GM12878 (cell line): Measurements from ENCODE around the gene STK11. TPM values are rescaled to one million over a fixed set of nuclear protein-coding genes. Genes with fewer than 3 reads are reported as not detected.

Experiments used
- ATAC-seq: fragments of 200-7000 bp; cut with Tn5 transposase; 3 replicates; pipeline ENCODE4 v1.9.1; 2020; ENCODE audit warnings: mild to moderate bottlenecking, moderate library complexity
- BruUV-seq: library from RNA; stranded (reverse); fragments of 400-500 nt; replicated peaks from 2 replicates; lab custom pipeline; 2021; lab: Mats Ljungman, UMichigan
- CTCF ChIA-PET: fragments of 300-600 bp; sonication (Branson Sonifier 250); formaldehyde crosslinking; extraction: SDS; loops from one replicate; lab custom pipeline; 2021; ENCODE audit warnings: inconsistent platforms; lab: Yijun Ruan, JAX
- POLR2A ChIA-PET: fragments of 350-600 bp; formaldehyde crosslinking; extraction: SDS; loops from one replicate; lab custom pipeline; 2021; ENCODE audit warnings: inconsistent platforms; lab: Charles Lee
- RAD21 ChIA-PET: fragments of 300-600 bp; sonication (Branson Sonifier 250); formaldehyde crosslinking; loops from one replicate; lab custom pipeline; 2023; ENCODE audit warnings: antibody characterized with exemption; ENCODE audit not compliant: unreplicated experiment; lab: Charles Lee
- SMC1A ChIA-PET: fragments of 300-600 bp; sonication (Branson Sonifier 250); formaldehyde crosslinking; loops from one replicate; lab custom pipeline; 2023; ENCODE audit not compliant: unreplicated experiment, uncharacterized antibody; lab: Charles Lee
- DNase-seq: peaks from one replicate; pipeline ENCODE4 v3.0.0-alpha.2; 2011; ENCODE audit warnings: low read depth, low spot score
- FAIRE-seq: peaks from 3 replicates; lab custom pipeline; 2011; peaks lifted over from hg19 to GRCh38; lab: Jason Lieb, UNC
- H2AFZ ChIP-seq: 2 replicates; pipeline ENCODE4 v1.6.0; 2011; ENCODE audit warnings: low read depth, low read length, control low read depth; ENCODE audit not compliant: control insufficient read depth
- H3K27ac ChIP-seq: 2 replicates; pipeline ENCODE4 v1.5.1; 2011; ENCODE audit warnings: control low read depth; ENCODE audit not compliant: control insufficient read depth, insufficient read depth
- H3K27me3 ChIP-seq, 2 experiments: replicated peaks in 1 of 2; 2 replicates each; pipeline versions ENCODE4 v1.6.0 to v1.6.1; 2011; ENCODE audit warnings: low read length in 1 of 2; ENCODE audit not compliant: control insufficient read depth in 2 of 2, insufficient read depth in 2 of 2
- H3K36me3 ChIP-seq, 2 experiments: 2 replicates each; pipeline ENCODE4 v1.5.1; 2011; ENCODE audit warnings: low read length in 1 of 2; ENCODE audit not compliant: control insufficient read depth in 2 of 2, insufficient read depth in 2 of 2
- H3K4me1 ChIP-seq: 2 replicates; pipeline ENCODE4 v1.6.1; 2011; ENCODE audit warnings: mild to moderate bottlenecking, low read length, moderate library complexity, mixed read lengths; ENCODE audit not compliant: control insufficient read depth, insufficient read depth
- H3K4me2 ChIP-seq: 2 replicates; pipeline ENCODE4 v1.6.0; 2011; ENCODE audit warnings: control low read depth; ENCODE audit not compliant: control insufficient read depth, insufficient read depth
- H3K4me3 ChIP-seq: fragments of 200-600 bp; sonication (generic); 2 replicates; pipeline ENCODE4 v1.5.1; 2016
- H3K79me2 ChIP-seq: 2 replicates; pipeline ENCODE4 v1.6.0; 2011; ENCODE audit warnings: low read length; ENCODE audit not compliant: control insufficient read depth, insufficient read depth
- H3K9ac ChIP-seq: 2 replicates; pipeline ENCODE4 v1.8.0; 2011; ENCODE audit warnings: low read length, control low read depth, mixed read lengths; ENCODE audit not compliant: control insufficient read depth, insufficient read depth
- H3K9me3 ChIP-seq: replicated peaks from 3 replicates; pipeline ENCODE4 v1.5.1; 2011; ENCODE audit warnings: mild to moderate bottlenecking, low read length; ENCODE audit not compliant: control insufficient read depth, insufficient read depth
- H4K20me1 ChIP-seq: 2 replicates; pipeline ENCODE4 v1.6.0; 2011; ENCODE audit not compliant: control insufficient read depth, insufficient read depth
- BCL11A ChIP-seq: IDR thresholded peaks from 2 replicates; pipeline ENCODE4 v1.6.1; 2011; ENCODE audit warnings: low read depth, low read length
- BCLAF1 ChIP-seq: fragments of 450-650 bp; IDR thresholded peaks from 2 replicates; pipeline ENCODE4 v1.6.1; 2017; ENCODE audit warnings: antibody characterized with exemption, mild to moderate bottlenecking, moderate library complexity
- BMI1 ChIP-seq: fragments of 450-650 bp; IDR thresholded peaks from 2 replicates; pipeline ENCODE4 v1.6.1; 2016; ENCODE audit warnings: mild to moderate bottlenecking, moderate library complexity, borderline replicate concordance
- BRCA1 ChIP-seq: IDR thresholded peaks from 2 replicates; pipeline ENCODE4 v1.6.1; 2011; ENCODE audit warnings: low read depth, low read length, improper control_type of control experiment
- NR2F1 ChIP-seq: fragments of 450-650 bp; conservative IDR thresholded peaks from 2 replicates; pipeline ENCODE4 v1.6.1; 2017; ENCODE audit warnings: mild to moderate bottlenecking
- PAX5 ChIP-seq: IDR thresholded peaks from 2 replicates; pipeline ENCODE4 v1.6.1; 2011; ENCODE audit warnings: low read depth, low read length, borderline replicate concordance
- PRDM15 ChIP-seq: fragments of 450-650 bp; formaldehyde crosslinking; IDR thresholded peaks from 2 replicates; pipeline ENCODE4 v1.4.0; 2020; ENCODE audit warnings: mild to moderate bottlenecking, moderate library complexity
- RELA ChIP-seq: fragments of 450-650 bp; IDR thresholded peaks from 2 replicates; pipeline ENCODE4 v1.8.0; 2014; ENCODE audit warnings: borderline replicate concordance; ENCODE audit not compliant: partially characterized antibody
- SPI1 ChIP-seq: IDR thresholded peaks from 2 replicates; pipeline ENCODE4 v1.6.1; 2011; ENCODE audit warnings: low read depth, mild to moderate bottlenecking, low read length, moderate library complexity, borderline replicate concordance; ENCODE audit not compliant: insufficient read depth
- TCF12 ChIP-seq: IDR thresholded peaks from 2 replicates; pipeline ENCODE4 v1.6.1; 2011; ENCODE audit warnings: low read depth, mild to moderate bottlenecking, low read length
- ZNF592 ChIP-seq: fragments of 450-650 bp; IDR thresholded peaks from 2 replicates; pipeline ENCODE4 v1.6.1; 2017; ENCODE audit warnings: mild to moderate bottlenecking, moderate library complexity
- WGBS: methylation state at CpG from one replicate; pipeline ENCODE4 v1.1.6; 2016; ENCODE audit warnings: low lambda C conversion rate; ENCODE audit not compliant: insufficient replicate concordance, insufficient coverage; ENCODE audit errors: missing lambda C conversion rate; 5-methylcytosine and 5-hydroxymethylcytosine counted together
- in situ Hi-C: fragments of 300-500 bp; cut with MboI; formaldehyde crosslinking; loops from 9 replicates; pipeline ENCODE4 v1.14.3; 2018; ENCODE audit warnings: mixed read lengths
- intact Hi-C: fragments of 100-400 bp; cut with micrococcal nuclease; formaldehyde crosslinking; loops from one replicate; pipeline ENCODE4 v1.14.2; 2022; ENCODE audit not compliant: unreplicated experiment
- polyA plus RNA-seq, 11 experiments: library from polyadenylated mRNA; depleted of rRNA in 4 of 11; unstranded in 6 of 11; stranded (reverse) in 5 of 11; fragments of >200 nt; fragmentation: Nextera tagmentation in 4 of 11; fragmentation: Illumina TruSeq in 1 of 11; extraction: Ambion mirVana in 4 of 11; extraction: Trizol in 1 of 11; gene quantifications; 1 replicate in 1 of 11; 2 replicates in 10 of 11; pipeline versions ENCODE4 v1.2.1 to v1.2.3, GENCODE V29; 2011 to 2016; ENCODE audit warnings: inconsistent platforms in 2 of 11, missing spikeins in 2 of 11, low read depth in 1 of 11
- total RNA-seq, 4 experiments: library from RNA; depleted of rRNA in 3 of 4; stranded (reverse); fragments of >200 nt in 3 of 4; fragmentation: Illumina TruSeq in 1 of 4; extraction: Trizol in 1 of 4; gene quantifications; 2 replicates each; pipeline versions ENCODE4 v1.2.1 to v1.2.3, GENCODE V29; 2013 to 2021

Gene STK11
- total and polyA plus RNA-seq, 10 of the 15 experiments (the other 5 are each of a cell fraction or from before 2014, with no cell fraction given), result 0.33 to 71.0 (median 23.8) TPM

GRCh38 chr19:1260749-1261537, 55.4 kb downstream of the STK11 start:
- ChIA-PET SMC1A (interaction anchor here (1.0 to 1.8 kb wide), 2 partner anchors 8 to 213 kb away, joined by 3 to 6 read pairs; no protein-coding TSS in a partner anchor), POLR2A (interaction anchor here (0.6 to 3.6 kb wide), 4 partner anchors 8 to 83 kb away, joined by 5 to 29 read pairs (median 8); partner anchors contain the start of gene CIRBP), CTCF (interaction anchor here (2.5 kb wide), 1 partner anchor 17 kb away, joined by 16 read pairs; no protein-coding TSS in a partner anchor), RAD21 (interaction anchor here (1.5 to 3.8 kb wide), 3 partner anchors 8 to 158 kb away, joined by 3 to 24 read pairs (median 11); partner anchors contain the start of gene CIRBP)
- no TSS peak for BruUV-seq
- Histone ChIP-seq H4K20me1 (no peaks in the 10 kb centered on the region), H3K36me3 (peaks cover under 1 to 8% of the 10 kb centered on the region in 2 experiments; a peak in 3 of 4 replicates), H3K9me3 (no peaks in the 10 kb centered on the region), H3K4me3 (peak overlapping the region; percentile 92), H3K4me1 (peaks cover 55% of the 10 kb centered on the region), H3K79me2 (peaks cover 35% of the 10 kb centered on the region), H3K27me3 (no peaks in the 10 kb centered on the region), H2AFZ (no peak overlapping the region; the same call in 1 of the 2 replicates), H3K27ac (peak overlapping the region; percentile 96), H3K9ac (peak overlapping the region; percentile 78), H3K4me2 (peak overlapping the region; percentile 98)
- intact Hi-C loops (loop anchor here (1.0 kb wide), 1 partner anchor 8 kb away; the partner anchor contains the start of gene CIRBP), in situ Hi-C loops (loop anchor here (10.0 kb wide), 1 partner anchor 824 kb away; no protein-coding TSS in a partner anchor)
- DNase-seq (peak; percentile 85), ATAC-seq (peak; percentile 69), FAIRE-seq (peak; percentile 62)
- under 1% methylated on average over 82 of the region's 83 CpGs for WGBS
- peak; percentile 87; the same call in 1 of the 2 replicates for TF ChIP-seq BMI1
- no peak for TF ChIP-seq TCF12
- TF ChIP-seq ZNF592, result no peak
- TF ChIP-seq SPI1, result no peak
- no peak for TF ChIP-seq BCLAF1
- no peak for TF ChIP-seq PRDM15 (CRISPR knock-in tag)
- no peak for TF ChIP-seq BRCA1
- no peak for TF ChIP-seq PAX5
- TF ChIP-seq NR2F1, result no peak
- no peak for TF ChIP-seq BCL11A
- TF ChIP-seq RELA, result no peak
